Ecto neural progenitor cell (in vitro differentiated cells): ENCODE results near the gene C1orf167.

Experiments
- DNase-seq: peaks from one replicate; pipeline ENCODE4 v3.0.0-alpha.2; 2018; ENCODE audit warnings: low spot score

The C1orf167 gene

GRCh38 chr1:11736746-11737639 is 25.0 kb upstream of the C1orf167 start:
- DNase-seq = peak; percentile 42

GRCh38 chr1:11738096-11738495 is 23.9 kb upstream of the C1orf167 start:
- DNase-seq = peak; percentile 36

- no peak for DNase-seq
These were observed 23.2 kb upstream of the C1orf167 start for GRCh38 chr1:11738783-11739182.

- no peak for DNase-seq
These were observed 21.5 kb upstream of the C1orf167 start for GRCh38 chr1:11740258-11741192.

GRCh38 chr1:11741482-11741881 is 20.5 kb upstream of the C1orf167 start:
- no peak for DNase-seq

GRCh38 chr1:11741919-11742558 is 20.0 kb upstream of the C1orf167 start:
- DNase-seq = peak; percentile 42

- no peak for DNase-seq
These were observed 17.7 kb upstream of the C1orf167 start for GRCh38 chr1:11744287-11744686.

- DNase-seq = no peak
These were observed 15.9 kb upstream of the C1orf167 start for GRCh38 chr1:11746092-11746491.

- no peak for DNase-seq
These were observed 15.1 kb upstream of the C1orf167 start for GRCh38 chr1:11746795-11747487.

- no peak for DNase-seq
These were observed 13.4 kb upstream of the C1orf167 start for GRCh38 chr1:11748294-11749202.

- DNase-seq = no peak
These were observed 12.7 kb upstream of the C1orf167 start for GRCh38 chr1:11749203-11749689.

GRCh38 chr1:11749996-11750395 is 12.0 kb upstream of the C1orf167 start:
- DNase-seq = no peak

- DNase-seq = no peak
These were observed 10.9 kb upstream of the C1orf167 start for GRCh38 chr1:11751087-11751486.

GRCh38 chr1:11752359-11753088 is 9.5 kb upstream of the C1orf167 start:
- DNase-seq = peak; percentile 58

GRCh38 chr1:11753555-11754208 is 8.3 kb upstream of the C1orf167 start:
- DNase-seq = no peak

GRCh38 chr1:11757047-11757446 is 4.9 kb upstream of the C1orf167 start:
- DNase-seq = no peak

- no peak for DNase-seq
These were observed 2.2 kb upstream of the C1orf167 start for GRCh38 chr1:11759791-11760190.

- DNase-seq = no peak
These were observed 708 bp upstream of the C1orf167 start for GRCh38 chr1:11761285-11761684.

GRCh38 chr1:11764115-11764514 is 2.1 kb downstream of the C1orf167 start:
- no peak for DNase-seq
